ENCODE measurements around the gene IQSEC2.

IQSEC2 gene

GRCh38 chrX:53300157-53300556, 18.8 kb upstream of the IQSEC2 start:
- TF ChIP-seq TAF1 (IDR thresholded peaks at IDR 0.05; ENCODE audit: borderline replicate concordance, low read depth, low read length) (no peak), POLR2A (IDR thresholded peaks at IDR 0.05; ENCODE audit: low read depth, low read length) (no peak), POLR2AphosphoS5 (IDR thresholded peaks at IDR 0.05; ENCODE audit: low read depth, low read length) (no peak)
- FAIRE-seq (no peak), DNase-seq (ENCODE audit: insufficient read length) (no peak)

DNA sequence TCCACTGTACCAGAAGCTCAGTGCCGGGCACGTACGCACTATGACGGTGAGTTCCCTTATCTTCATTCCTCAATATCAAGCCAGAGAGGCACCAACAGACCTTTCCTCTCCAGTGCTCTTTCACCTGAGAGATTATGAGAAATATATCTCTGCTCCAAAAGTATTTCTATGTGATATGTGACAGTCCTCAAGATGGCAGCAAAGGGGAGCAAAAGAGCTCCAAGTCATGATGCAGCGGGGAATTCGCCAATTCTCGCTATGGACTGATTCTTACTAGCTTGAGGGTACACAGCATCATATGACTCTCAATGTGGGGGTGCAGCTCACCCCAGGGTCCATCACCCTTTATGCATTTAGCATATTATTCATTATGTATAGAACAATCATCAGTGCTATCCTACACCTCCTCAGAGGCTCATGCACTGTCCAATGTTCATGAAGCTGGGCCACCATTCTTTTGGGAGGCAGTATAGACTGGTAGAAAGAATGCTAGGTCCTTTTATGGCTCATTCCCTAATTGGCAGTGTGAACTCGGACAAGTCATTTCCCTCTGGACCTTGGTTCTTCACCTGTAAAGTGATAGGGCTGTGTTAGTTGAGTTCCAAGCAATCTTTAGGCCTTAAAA, 12.8 kb upstream of the IQSEC2 start:
- FAIRE-seq, result peak; percentile 24
- DNase-seq (ENCODE audit: insufficient read length), result no peak
- no peak for TF ChIP-seq POLR2A (IDR thresholded peaks at IDR 0.05; ENCODE audit: low read depth, low read length)
- no peak for TF ChIP-seq POLR2AphosphoS5 (IDR thresholded peaks at IDR 0.05; ENCODE audit: low read depth, low read length)
- no peak for TF ChIP-seq TAF1 (IDR thresholded peaks at IDR 0.05; ENCODE audit: borderline replicate concordance, low read depth, low read length)

- no peak for DNase-seq (ENCODE audit: insufficient read length)
- TF ChIP-seq TAF1 (IDR thresholded peaks at IDR 0.05; ENCODE audit: borderline replicate concordance, low read depth, low read length) (no peak), POLR2AphosphoS5 (IDR thresholded peaks at IDR 0.05; ENCODE audit: low read depth, low read length) (no peak), POLR2A (IDR thresholded peaks at IDR 0.05; ENCODE audit: low read depth, low read length) (no peak)
- FAIRE-seq, result no peak
These were observed 10.2 kb upstream of the IQSEC2 start for GRCh38 chrX:53291596-53291995.

DNA sequence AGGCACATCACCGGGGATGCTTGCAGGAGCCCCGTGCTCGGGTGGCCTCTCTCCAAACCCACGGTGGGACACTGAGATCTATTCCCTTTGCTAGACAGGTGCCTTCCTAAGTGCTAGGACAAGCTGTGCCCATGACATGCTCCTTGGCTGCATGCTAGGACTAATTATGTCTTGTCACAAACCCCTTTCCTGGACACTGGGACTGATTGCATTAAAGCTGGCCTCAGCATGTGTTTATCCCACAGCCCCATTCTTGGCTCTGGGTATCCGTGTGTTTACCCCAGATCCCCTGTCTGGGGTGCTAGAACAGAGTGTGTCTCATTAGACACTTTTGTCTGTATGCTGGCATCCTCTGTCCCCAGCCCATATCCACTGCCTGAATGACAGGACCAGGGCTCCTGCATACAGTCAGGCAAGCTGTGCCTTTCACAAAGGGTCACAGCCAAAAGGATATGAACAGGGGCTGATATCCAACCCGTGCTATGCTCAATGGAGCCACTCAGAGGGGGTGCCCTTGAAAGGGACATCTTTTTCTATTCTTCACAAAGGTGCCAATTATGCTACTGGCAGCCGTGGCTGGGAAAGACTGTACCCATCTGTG, 9.2 kb upstream of the IQSEC2 start:
- FAIRE-seq (no peak), DNase-seq (ENCODE audit: insufficient read length) (no peak)
- TF ChIP-seq POLR2A (IDR thresholded peaks at IDR 0.05; ENCODE audit: low read depth, low read length) (no peak), TAF1 (IDR thresholded peaks at IDR 0.05; ENCODE audit: borderline replicate concordance, low read depth, low read length) (no peak), POLR2AphosphoS5 (IDR thresholded peaks at IDR 0.05; ENCODE audit: low read depth, low read length) (no peak)

- DNase-seq (ENCODE audit: insufficient read length), result no peak
- no peak for FAIRE-seq
- TF ChIP-seq POLR2A (IDR thresholded peaks at IDR 0.05; ENCODE audit: low read depth, low read length) (no peak), POLR2AphosphoS5 (IDR thresholded peaks at IDR 0.05; ENCODE audit: low read depth, low read length) (no peak), TAF1 (IDR thresholded peaks at IDR 0.05; ENCODE audit: borderline replicate concordance, low read depth, low read length) (no peak)
These were observed 6.8 kb upstream of the IQSEC2 start for GRCh38 chrX:53288189-53288588.

GRCh38 chrX:53287493-53288138, 6.2 kb upstream of the IQSEC2 start:
- TF ChIP-seq POLR2A (IDR thresholded peaks at IDR 0.05; ENCODE audit: low read depth, low read length), result no peak
- no peak for TF ChIP-seq POLR2AphosphoS5 (IDR thresholded peaks at IDR 0.05; ENCODE audit: low read depth, low read length)
- TF ChIP-seq TAF1 (IDR thresholded peaks at IDR 0.05; ENCODE audit: borderline replicate concordance, low read depth, low read length), result no peak
- FAIRE-seq (no peak), DNase-seq (ENCODE audit: insufficient read length) (no peak)

- TF ChIP-seq POLR2A (IDR thresholded peaks at IDR 0.05; ENCODE audit: low read depth, low read length) (no peak), TAF1 (IDR thresholded peaks at IDR 0.05; ENCODE audit: borderline replicate concordance, low read depth, low read length) (no peak), POLR2AphosphoS5 (IDR thresholded peaks at IDR 0.05; ENCODE audit: low read depth, low read length) (no peak)
- DNase-seq (ENCODE audit: insufficient read length), result no peak
- no peak for FAIRE-seq
These were observed 4.8 kb upstream of the IQSEC2 start for GRCh38 chrX:53286171-53286570.

DNA sequence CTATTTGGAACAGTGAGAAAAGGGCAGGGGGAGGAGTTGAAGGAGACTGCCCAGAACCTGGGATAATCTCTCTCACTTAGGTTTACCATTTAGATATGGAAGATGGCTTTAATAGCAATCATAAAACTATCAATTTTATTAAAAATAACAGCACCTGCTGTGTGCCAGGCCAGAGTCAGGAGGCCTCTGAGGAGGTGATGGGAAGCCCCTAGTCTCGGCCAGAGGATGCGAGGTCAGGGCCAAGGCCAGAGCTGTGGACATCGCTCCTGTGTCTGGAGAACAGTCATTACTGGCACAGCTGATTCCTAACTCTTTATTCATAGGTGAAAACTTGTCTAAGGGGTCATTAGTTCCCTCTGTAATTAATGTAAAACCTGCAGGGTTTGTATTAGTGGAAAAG, 4.2 kb upstream of the IQSEC2 start:
- FAIRE-seq (no peak), DNase-seq (ENCODE audit: insufficient read length) (no peak)
- TF ChIP-seq POLR2AphosphoS5 (IDR thresholded peaks at IDR 0.05; ENCODE audit: low read depth, low read length) (no peak), POLR2A (IDR thresholded peaks at IDR 0.05; ENCODE audit: low read depth, low read length) (no peak), TAF1 (IDR thresholded peaks at IDR 0.05; ENCODE audit: borderline replicate concordance, low read depth, low read length) (no peak)

DNA sequence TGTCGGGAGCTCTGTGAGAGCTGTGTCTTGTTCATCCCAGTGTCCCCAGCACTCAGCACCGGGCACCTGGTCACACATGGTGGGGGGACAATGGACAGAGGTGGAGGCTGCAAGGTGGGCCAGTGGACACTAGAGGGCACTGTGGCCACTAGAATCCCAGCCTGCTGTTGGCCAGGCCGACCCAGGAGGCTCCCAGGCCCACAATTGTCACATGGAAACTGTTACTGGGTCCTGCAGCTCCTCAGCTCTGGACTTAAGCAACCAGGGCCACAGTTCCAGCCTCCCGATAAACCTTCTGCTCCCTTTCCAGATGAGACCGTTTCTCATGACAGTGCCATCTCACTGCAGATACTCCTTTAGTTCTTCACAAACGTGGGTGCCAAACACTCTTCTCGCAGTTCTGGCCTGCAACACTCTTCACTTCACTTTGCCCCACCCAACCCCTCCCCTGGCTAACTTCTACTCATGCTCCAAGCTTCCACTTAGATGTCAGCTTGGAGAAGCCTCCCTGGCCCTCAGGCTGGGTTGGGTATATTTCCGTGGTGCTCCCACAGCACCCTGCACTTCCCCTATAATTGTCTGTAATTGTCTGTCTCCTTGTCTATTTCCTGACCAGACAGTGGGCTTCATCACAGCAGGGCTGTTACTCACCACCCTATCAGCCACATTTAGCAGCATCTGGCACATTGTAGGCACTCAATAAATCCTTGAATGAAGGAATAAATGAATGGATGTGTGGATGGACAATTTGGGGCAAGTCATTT, 3.5 kb upstream of the IQSEC2 start:
- TF ChIP-seq TAF1 (IDR thresholded peaks at IDR 0.05; ENCODE audit: borderline replicate concordance, low read depth, low read length) (no peak), POLR2A (IDR thresholded peaks at IDR 0.05; ENCODE audit: low read depth, low read length) (no peak), POLR2AphosphoS5 (IDR thresholded peaks at IDR 0.05; ENCODE audit: low read depth, low read length) (no peak)
- DNase-seq (ENCODE audit: insufficient read length), result peak; percentile 53
- FAIRE-seq, result peak; percentile 81

DNA sequence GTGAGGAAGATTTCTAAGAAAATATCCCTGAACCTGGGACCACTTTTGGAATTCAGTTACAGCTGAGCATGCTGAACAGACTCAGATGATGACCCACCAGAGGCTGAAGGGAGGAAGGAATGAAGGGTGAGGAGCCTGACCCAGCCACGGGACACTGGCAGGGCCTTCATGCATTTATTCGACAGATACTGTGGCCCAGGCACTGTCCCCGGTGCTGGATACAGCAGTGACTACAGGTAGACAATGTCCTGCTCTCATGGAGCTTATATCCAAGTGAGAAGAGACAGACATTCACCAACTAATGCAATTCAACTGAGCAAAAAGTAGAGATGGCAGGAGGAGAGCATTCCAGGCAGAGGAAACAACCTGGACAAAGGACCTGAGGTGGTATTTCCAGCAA, 2.2 kb upstream of the IQSEC2 start:
- DNase-seq (ENCODE audit: insufficient read length), result no peak
- no peak for TF ChIP-seq POLR2A (IDR thresholded peaks at IDR 0.05; ENCODE audit: low read depth, low read length)
- TF ChIP-seq TAF1 (IDR thresholded peaks at IDR 0.05; ENCODE audit: borderline replicate concordance, low read depth, low read length), result no peak
- TF ChIP-seq POLR2AphosphoS5 (IDR thresholded peaks at IDR 0.05; ENCODE audit: low read depth, low read length), result no peak
- FAIRE-seq, result no peak

DNA sequence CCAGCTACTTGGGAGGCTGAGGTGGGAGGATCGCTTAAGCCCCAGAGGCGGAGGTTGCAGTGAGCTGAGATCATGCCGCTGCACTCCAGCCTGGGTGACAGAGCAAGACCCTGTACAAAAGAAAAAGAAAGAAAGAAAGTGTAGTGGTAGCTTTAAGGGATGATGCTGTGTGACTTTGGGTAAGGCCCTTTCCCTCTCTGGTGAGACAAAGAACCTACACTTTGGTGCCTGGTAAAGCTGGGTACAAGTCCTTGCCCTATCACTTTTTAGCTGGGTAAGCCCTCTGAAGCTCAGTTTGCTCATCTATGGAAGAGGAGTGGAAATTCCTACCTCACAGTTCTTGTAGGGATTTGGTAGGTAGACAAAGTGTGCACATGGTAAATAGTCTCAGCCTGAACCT, 1.7 kb upstream of the IQSEC2 start:
- FAIRE-seq, result no peak

More for the DNA sequence above, 1.7 kb upstream of the IQSEC2 start:
- DNase-seq (ENCODE audit: insufficient read length), result no peak
- TF ChIP-seq TAF1 (IDR thresholded peaks at IDR 0.05; ENCODE audit: borderline replicate concordance, low read depth, low read length) (no peak), POLR2A (IDR thresholded peaks at IDR 0.05; ENCODE audit: low read depth, low read length) (no peak), POLR2AphosphoS5 (IDR thresholded peaks at IDR 0.05; ENCODE audit: low read depth, low read length) (no peak)

Data from GM12892 (cell line).